B cell (primary cell): ENCODE measurements around the gene BTBD1. TPM values are rescaled to one million over a fixed set of nuclear protein-coding genes. Genes with fewer than 3 reads are reported as not detected.

ENCODE experiments used
- ATAC-seq: fragments of 200-7000 bp; cut with Tn5 transposase; one replicate; pipeline ENCODE4 v1.10.0; 2021; ENCODE audit warnings: low read depth, mild to moderate bottlenecking, moderate number of reproducible peaks, moderate library complexity
- CTCF ChIA-PET: fragments of 350-600 bp; sonication (Branson Sonifier 250); formaldehyde crosslinking; loops from one replicate; lab custom pipeline; 2021; ENCODE audit warnings: antibody characterized with exemption, inconsistent platforms; lab: Charles Lee
- POLR2A ChIA-PET: fragments of 350-600 bp; sonication (Branson Sonifier 250); formaldehyde crosslinking; loops from one replicate; lab custom pipeline; 2021; ENCODE audit warnings: antibody characterized with exemption; lab: Charles Lee
- DNase-seq: peaks from one replicate; pipeline ENCODE4 v3.0.0; 2013
- H2AFZ ChIP-seq: 2 replicates; pipeline ENCODE4 v1.6.1; 2012; ENCODE audit warnings: mild to moderate bottlenecking, low read depth, low read length; ENCODE audit not compliant: insufficient read depth, poor library complexity, severe bottlenecking
- H3K27ac ChIP-seq, 2 donors: 1 replicate in 1 of 2; 2 replicates in 1 of 2; pipeline ENCODE4 v1.5.1; 2012 to 2013; ENCODE audit warnings: low read length in 2 of 2, mild to moderate bottlenecking in 2 of 2, moderate library complexity in 1 of 2
- H3K27me3 ChIP-seq, 4 experiments: fragments of 200-600 bp in 1 of 4; sonication (generic) in 1 of 4; replicated peaks in 1 of 4; 1 replicate in 2 of 4; 2 replicates in 2 of 4; pipeline versions ENCODE4 v1.6.1 to v1.7.0; 2013 to 2016; ENCODE audit warnings: low read length in 3 of 4, mild to moderate bottlenecking in 2 of 4, mixed read lengths in 1 of 4, moderate library complexity in 1 of 4; ENCODE audit not compliant: insufficient read depth in 4 of 4, control insufficient read depth in 3 of 4; ENCODE audit errors: control extremely low read depth in 1 of 4
- H3K36me3 ChIP-seq, 2 experiments: replicated peaks in 1 of 2; 1 replicate in 1 of 2; 2 replicates in 1 of 2; pipeline versions ENCODE4 v1.6.1 to v1.7.1; 2013; ENCODE audit warnings: low read length in 1 of 2; ENCODE audit not compliant: insufficient read depth in 2 of 2, control insufficient read depth in 1 of 2; ENCODE audit errors: control extremely low read depth in 1 of 2, extremely low read depth in 1 of 2
- H3K4me1 ChIP-seq, 2 donors: fragments of 200-600 bp in 1 of 2; sonication (generic) in 1 of 2; 1 replicate in 1 of 2; 2 replicates in 1 of 2; pipeline versions ENCODE4 v1.5.1 to v1.6.1; 2013 to 2017; ENCODE audit warnings: low read length in 2 of 2; ENCODE audit not compliant: control insufficient read depth in 2 of 2, insufficient read depth in 2 of 2
- H3K4me2 ChIP-seq: replicated peaks from 2 replicates; pipeline ENCODE3; 2012; ENCODE audit warnings: mild to moderate bottlenecking, low read depth, low read length; ENCODE audit not compliant: poor library complexity, severe bottlenecking
- H3K4me3 ChIP-seq, 5 experiments: fragments of 200-600 bp in 1 of 5; sonication (generic) in 1 of 5; 1 replicate in 3 of 5; 2 replicates in 2 of 5; pipeline versions ENCODE4 v1.5.1 to v1.7.0; 2011 to 2016; ENCODE audit warnings: low read length in 4 of 5, mild to moderate bottlenecking in 4 of 5, low read depth in 2 of 5, control low read depth in 1 of 5, moderate library complexity in 1 of 5; ENCODE audit not compliant: insufficient read depth in 1 of 5; ENCODE audit errors: control extremely low read depth in 1 of 5, extremely low read depth in 1 of 5
- H3K79me2 ChIP-seq: fragments of 200-600 bp; sonication (generic); one replicate; pipeline ENCODE4 v1.6.0; 2016; ENCODE audit warnings: low read length; ENCODE audit not compliant: control insufficient read depth, insufficient read depth
- H3K9ac ChIP-seq: fragments of 200-600 bp; sonication (generic); 2 replicates; pipeline ENCODE4 v1.6.1; 2017; ENCODE audit warnings: mild to moderate bottlenecking, low read length, moderate library complexity
- H3K9me3 ChIP-seq, 3 donors: one replicate each; pipeline versions ENCODE4 v1.6.1 to v1.7.1; 2013; ENCODE audit warnings: low read length in 2 of 3; ENCODE audit not compliant: control insufficient read depth in 2 of 3, insufficient read depth in 1 of 3; ENCODE audit errors: control extremely low read depth in 1 of 3
- H4K20me1 ChIP-seq: 2 replicates; pipeline ENCODE4 v1.6.0; 2012; ENCODE audit warnings: mild to moderate bottlenecking, low read length; ENCODE audit not compliant: insufficient read depth, control insufficient read depth, poor library complexity, severe bottlenecking
- H3K27ac Mint-ChIP-seq: one replicate; pipeline ENCODE4 v1.8.0; 2021; ENCODE audit warnings: mixed read lengths
- H3K27me3 Mint-ChIP-seq: one replicate; pipeline ENCODE4 v1.8.0; 2021; ENCODE audit warnings: mixed read lengths
- H3K4me1 Mint-ChIP-seq: one replicate; pipeline ENCODE4 v1.8.0; 2021; ENCODE audit warnings: mixed read lengths
- H3K4me3 Mint-ChIP-seq: one replicate; pipeline ENCODE4 v1.8.0; 2021; ENCODE audit warnings: mixed read lengths
- H3K9me3 Mint-ChIP-seq: one replicate; pipeline ENCODE4 v1.8.0; 2022; ENCODE audit warnings: mixed read lengths; ENCODE audit not compliant: insufficient read depth
- CTCF ChIP-seq: fragments of 200-600 bp; IDR thresholded peaks from one replicate; pipeline ENCODE4 v1.8.0; 2022; ENCODE audit warnings: antibody characterized with exemption, mild to moderate bottlenecking
- EZH2 ChIP-seq: IDR thresholded peaks from 2 replicates; pipeline ENCODE4 v1.6.1; 2012; ENCODE audit warnings: borderline replicate concordance, low read depth, mild to moderate bottlenecking, moderate library complexity, low read length; ENCODE audit not compliant: insufficient read depth, poor library complexity, severe bottlenecking
- WGBS: methylation state at CpG from one replicate; pipeline ENCODE4 v1.1.5; 2013; ENCODE audit warnings: missing lambda C conversion rate; ENCODE audit not compliant: insufficient coverage; 5-methylcytosine and 5-hydroxymethylcytosine counted together
- intact Hi-C: fragments of 100-400 bp; cut with micrococcal nuclease; formaldehyde crosslinking; loops from one replicate; pipeline ENCODE4 v1.10.0; 2022
- polyA plus RNA-seq: library from polyadenylated mRNA; depleted of rRNA; stranded (reverse); fragments of >200 nt; gene quantifications from 2 replicates; pipeline ENCODE4 v1.2.3, GENCODE V29; 2012
- total RNA-seq, 2 donors: library from RNA; stranded (reverse); fragments of 120-200 nt in 1 of 2; gene quantifications; 1 replicate in 1 of 2; 2 replicates in 1 of 2; pipeline versions ENCODE4 v1.2.3 to v1.2.4, GENCODE V29; 2013 to 2022

Gene BTBD1
- total and polyA plus RNA-seq, 2 donors (not counting 1 experiment from before 2014, with no cell fraction given): 20.7 to 47.5 TPM

- ChIA-PET CTCF (no interaction called here), POLR2A (no interaction called here)
- Mint-ChIP-seq H3K27ac (no peak overlapping the region), H3K27me3 (peaks cover 46% of the 10 kb centered on the region), H3K4me1 (peaks cover 24% of the 10 kb centered on the region), H3K9me3 (no peaks in the 10 kb centered on the region), H3K4me3 (peak overlapping the region; percentile 54)
- ATAC-seq (no peak), DNase-seq (no peak)
- no peak overlapping the region for H3K4me2 ChIP-seq
- H3K4me1 ChIP-seq: peaks cover 14 to 22% of the 10 kb centered on the region in 2 donors
- H3K36me3 ChIP-seq: no peaks in the 10 kb centered on the region
- H3K9ac ChIP-seq: no peak overlapping the region
- H3K27ac ChIP-seq: no peak overlapping the region
- H4K20me1 ChIP-seq: no peaks in the 10 kb centered on the region
- no peak overlapping the region for H2AFZ ChIP-seq
- no peaks in the 10 kb centered on the region for H3K9me3 ChIP-seq
- TF ChIP-seq EZH2 (no peak), CTCF (no peak)
- 100% methylated on average over 1 of the region's 1 CpG for WGBS
- H3K4me3 ChIP-seq: no peak overlapping the region
- H3K79me2 ChIP-seq: no peaks in the 10 kb centered on the region
- intact Hi-C loops: no loop called here
- peaks cover 0 to 3% (median under 1%) of the 10 kb centered on the region in 4 experiments for H3K27me3 ChIP-seq
Measured at GRCh38 chr15:83105440-83105839, 38.4 kb upstream of the BTBD1 start.

- CTCF ChIA-PET: no interaction called here
- no peaks in the 10 kb centered on the region for H4K20me1 ChIP-seq
- no peak overlapping the region for H3K9ac ChIP-seq
- ATAC-seq (no peak), DNase-seq (no peak)
- no peaks in the 10 kb centered on the region for H3K36me3 ChIP-seq
- no peak overlapping the region for H2AFZ ChIP-seq
- POLR2A ChIA-PET: interaction anchor here (0.7 kb wide), 1 partner anchor 35 kb away, joined by 4 read pairs; no protein-coding TSS in a partner anchor
- H3K27me3 ChIP-seq: peaks cover 0 to 3% (median under 1%) of the 10 kb centered on the region in 4 experiments
- Mint-ChIP-seq H3K4me1 (peaks cover 18% of the 10 kb centered on the region), H3K27me3 (peaks cover 44% of the 10 kb centered on the region), H3K4me3 (peak overlapping the region; percentile 26), H3K27ac (no peak overlapping the region), H3K9me3 (no peaks in the 10 kb centered on the region)
- H3K4me1 ChIP-seq: peaks cover 14 to 20% of the 10 kb centered on the region in 2 donors
- H3K79me2 ChIP-seq: no peaks in the 10 kb centered on the region
- TF ChIP-seq CTCF: no peak
- TF ChIP-seq EZH2: no peak
- WGBS: 97% methylated on average over 4 of the region's 4 CpGs
- intact Hi-C loops: no loop called here
- no peak overlapping the region for H3K4me3 ChIP-seq
- no peaks in the 10 kb centered on the region for H3K9me3 ChIP-seq
- no peak overlapping the region for H3K4me2 ChIP-seq
- no peak overlapping the region for H3K27ac ChIP-seq
Measured at GRCh38 chr15:83104141-83104540, 37.1 kb upstream of the BTBD1 start.
